Inferior parietal cortex (tissue), 1 donor: ENCODE measurements around the gene PAPPA.

Experiments
- DNase-seq: peaks from one replicate; pipeline ENCODE4 v3.0.0-alpha.2; 2016; ENCODE audit errors: extremely low spot score

PAPPA gene

DNA sequence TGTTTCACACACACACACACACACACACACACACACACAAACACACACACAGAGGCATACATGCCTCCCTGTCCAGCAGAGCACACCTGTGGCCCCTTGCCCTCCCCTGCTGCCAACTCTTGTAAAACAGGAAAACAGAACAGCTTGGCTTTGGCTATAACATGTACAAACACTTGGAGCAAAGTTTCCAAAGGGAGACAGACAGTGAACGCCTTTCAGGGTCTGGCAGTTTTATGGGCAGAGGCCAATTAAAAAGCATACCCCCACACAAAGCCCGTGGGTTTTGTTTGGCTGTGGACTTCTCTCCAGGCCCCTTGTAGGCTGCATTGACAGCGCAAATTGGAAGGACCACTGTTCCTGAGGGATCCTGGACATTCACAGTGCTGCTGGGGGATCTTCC, 265.6 kb downstream of the PAPPA start:
- DNase-seq: no peak

DNA sequence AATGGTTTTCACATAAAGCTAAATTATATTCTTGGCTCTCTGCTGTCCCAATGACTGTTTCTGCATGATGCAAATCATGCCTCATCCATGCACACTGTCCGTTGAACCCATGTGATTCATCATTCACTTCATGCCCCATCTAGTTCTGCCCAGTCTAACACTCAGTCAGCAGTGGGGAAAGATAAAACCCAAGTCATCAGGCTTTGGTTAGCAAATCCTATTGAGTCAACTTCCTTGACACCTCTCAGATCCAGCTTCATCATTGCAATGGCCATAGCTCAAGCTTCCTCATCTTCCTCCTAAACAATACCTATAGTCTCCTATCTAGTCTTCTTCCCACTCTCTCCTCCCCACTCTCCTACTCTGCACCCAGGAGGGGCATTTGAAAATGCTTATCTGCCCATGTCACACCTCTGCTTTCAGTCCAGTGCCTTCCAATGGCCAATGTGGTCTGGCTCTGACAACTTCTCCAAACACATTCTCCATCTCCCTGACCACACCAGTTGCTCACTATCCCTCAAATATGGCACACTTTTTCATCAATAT, 267.5 kb downstream of the PAPPA start:
- no peak for DNase-seq

DNA sequence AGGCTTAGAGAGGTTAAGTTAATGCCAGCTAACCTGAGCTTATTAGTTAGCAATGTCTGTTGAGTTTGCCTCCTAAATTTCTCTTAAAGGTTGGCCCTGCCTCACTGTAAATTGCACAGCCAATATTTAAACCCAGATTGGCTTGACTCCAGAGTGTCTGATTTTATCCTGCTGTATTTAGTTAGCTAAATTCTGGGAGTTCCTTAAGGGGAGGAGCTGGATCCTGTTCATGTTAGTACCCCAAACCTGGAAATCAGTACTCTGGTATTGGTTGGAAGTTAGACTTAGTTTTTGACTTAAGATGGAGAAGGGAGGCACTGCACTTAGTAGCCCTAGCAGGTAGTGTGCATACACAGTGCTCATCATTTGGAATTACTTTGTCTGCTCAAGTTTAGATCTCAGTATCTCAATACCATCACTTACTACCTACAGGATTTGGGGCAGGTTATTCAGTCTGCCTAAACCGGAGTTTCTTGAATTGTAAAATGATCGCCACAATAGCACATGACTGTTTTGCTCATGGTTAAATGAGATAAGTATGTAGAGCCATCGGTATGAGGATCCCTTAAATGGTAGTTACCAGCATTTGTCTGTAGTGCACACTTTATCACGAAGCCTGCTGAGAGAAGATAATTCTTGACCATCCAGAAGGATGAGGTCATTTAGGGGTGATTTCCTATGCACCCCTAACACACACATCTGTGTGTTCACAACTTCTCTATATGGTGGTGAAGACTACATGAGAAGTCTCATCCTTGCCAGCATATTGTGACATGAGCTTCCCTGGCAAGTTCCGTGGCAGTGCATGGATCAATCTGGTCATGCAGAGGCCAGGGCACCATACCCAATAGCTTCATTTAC, 268.8 kb downstream of the PAPPA start:
- DNase-seq: peak; percentile 5

DNA sequence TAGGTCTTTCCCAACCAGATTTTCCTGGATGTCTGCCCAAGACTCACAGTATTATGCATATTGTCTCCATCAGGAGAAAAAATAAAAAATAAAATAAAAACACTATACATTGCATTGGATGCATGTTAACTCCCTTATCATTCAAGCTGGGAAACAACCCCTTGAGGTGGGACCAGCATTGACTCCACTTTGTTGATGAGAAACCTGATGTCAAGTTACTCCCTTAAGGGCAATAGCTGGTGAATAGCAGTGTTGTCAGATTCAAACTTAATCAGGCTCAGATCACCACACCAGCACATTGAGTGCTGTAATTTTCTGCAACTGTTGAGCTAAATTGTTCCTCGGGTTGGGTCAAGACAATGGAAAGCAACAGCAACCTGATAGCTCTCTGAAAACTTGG, 269.6 kb downstream of the PAPPA start:
- DNase-seq: no peak

DNA sequence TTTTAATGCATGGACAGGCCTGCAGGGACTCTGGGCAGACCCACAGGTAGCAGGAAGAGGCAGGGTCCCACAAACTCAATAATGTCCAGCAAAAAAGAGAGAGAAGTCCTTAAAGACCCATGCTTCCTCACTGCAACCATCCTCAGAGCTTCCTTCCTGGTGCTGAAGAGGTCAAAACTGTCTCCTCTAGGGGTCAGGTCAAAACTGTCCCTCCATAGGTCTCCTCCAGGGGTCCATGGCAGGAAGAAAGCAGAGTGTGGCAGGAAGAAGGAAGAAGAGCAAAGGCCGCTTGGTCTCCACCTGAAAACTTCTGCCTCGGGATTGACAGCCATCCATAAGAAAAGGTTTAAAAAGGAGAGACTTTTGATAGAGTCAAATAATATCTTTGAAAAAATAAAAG, 271.7 kb downstream of the PAPPA start:
- DNase-seq: no peak

DNA sequence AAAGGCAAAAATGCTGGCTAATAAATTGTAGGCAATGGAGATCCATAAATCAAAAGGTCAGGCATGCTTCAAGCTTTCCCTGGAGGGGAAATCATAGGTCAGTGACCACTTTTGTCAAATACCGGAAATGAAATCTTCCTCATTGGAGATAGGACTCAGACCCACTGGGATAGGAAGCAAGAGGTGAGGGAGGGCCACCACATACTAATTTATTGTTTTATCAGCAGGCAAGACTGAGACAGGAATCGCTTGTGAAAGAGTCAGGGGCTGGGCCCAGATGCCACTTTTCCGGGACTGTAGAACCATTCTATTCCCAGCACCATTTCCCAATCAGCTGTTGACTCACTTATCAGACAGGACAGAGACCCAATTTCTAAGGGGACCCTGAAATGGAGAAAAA, 277.3 kb downstream of the PAPPA start:
- DNase-seq: no peak

DNA sequence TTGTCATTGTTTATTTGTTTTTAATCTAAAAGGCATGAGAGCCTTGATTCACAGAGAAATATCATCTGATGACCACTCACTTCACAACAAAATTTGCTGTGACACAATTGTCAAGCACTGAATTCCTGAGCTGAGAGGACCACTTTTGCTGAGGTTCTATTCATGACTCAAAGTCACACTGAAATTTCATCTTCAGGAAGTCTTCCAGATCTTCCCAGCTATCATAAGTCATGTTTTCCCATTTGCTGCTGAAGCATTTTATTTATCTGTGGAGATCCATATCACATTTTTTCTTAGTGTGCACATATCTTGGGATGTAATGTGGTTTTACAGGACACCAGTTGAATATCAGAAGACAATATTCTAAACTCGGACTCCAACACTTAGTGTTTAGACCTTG, 278.5 kb downstream of the PAPPA start:
- no peak for DNase-seq

DNA sequence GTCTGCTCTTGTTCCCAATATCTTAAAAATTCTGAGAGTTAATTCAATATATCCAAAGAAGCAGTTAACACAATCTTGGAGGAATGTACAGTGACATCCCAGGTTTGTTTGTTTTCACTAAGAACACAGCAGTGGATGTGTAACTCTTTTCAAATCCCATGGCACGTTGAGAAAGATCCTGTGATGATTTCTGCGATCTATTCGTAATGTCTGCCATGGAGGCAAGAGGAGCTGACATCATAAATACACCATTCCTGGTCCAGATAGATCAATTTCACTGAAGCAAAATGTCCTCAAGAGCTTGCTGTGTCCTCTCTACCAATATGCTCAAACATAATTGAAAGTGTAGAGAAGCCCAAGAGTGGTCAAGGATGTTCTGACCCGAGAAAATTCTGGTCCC, 280.7 kb downstream of the PAPPA start:
- DNase-seq: no peak

DNA sequence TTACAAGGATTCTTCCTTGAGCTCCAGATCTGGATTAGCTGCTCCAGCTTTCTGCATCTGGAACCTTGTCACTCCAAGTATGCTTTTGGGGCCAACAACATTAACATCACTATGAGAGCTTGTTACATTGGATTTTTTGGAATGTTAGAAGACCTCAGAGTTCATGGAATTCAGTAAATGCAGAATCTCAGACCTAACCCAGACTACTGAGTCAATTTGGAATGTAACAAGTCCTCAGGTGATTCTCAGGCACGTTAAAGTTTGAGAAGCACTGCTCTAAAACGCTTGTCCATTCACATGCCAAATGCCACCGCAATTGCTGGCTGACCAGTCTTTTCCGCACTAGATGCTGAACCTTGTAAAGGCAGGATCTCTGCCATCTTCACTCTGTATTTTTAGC, 282.1 kb downstream of the PAPPA start:
- no peak for DNase-seq

DNA sequence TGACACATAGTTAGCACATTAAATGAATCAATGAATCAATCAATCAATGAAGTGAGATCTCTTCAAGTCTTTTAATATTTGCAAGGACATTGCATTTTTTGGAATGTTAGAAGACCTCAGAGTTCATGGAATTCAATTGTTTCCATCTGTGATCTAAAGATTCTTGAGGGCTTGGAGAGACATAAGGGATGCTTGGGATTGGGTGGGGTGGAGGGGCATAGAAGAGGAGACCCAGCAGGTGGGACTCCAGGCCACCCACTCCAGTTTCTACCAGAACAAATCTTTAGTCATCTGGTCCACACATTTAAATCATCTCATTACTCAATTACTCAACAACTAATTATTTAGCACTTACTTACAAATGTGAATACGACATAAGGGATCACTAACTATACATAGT, 282.5 kb downstream of the PAPPA start:
- no peak for DNase-seq

DNA sequence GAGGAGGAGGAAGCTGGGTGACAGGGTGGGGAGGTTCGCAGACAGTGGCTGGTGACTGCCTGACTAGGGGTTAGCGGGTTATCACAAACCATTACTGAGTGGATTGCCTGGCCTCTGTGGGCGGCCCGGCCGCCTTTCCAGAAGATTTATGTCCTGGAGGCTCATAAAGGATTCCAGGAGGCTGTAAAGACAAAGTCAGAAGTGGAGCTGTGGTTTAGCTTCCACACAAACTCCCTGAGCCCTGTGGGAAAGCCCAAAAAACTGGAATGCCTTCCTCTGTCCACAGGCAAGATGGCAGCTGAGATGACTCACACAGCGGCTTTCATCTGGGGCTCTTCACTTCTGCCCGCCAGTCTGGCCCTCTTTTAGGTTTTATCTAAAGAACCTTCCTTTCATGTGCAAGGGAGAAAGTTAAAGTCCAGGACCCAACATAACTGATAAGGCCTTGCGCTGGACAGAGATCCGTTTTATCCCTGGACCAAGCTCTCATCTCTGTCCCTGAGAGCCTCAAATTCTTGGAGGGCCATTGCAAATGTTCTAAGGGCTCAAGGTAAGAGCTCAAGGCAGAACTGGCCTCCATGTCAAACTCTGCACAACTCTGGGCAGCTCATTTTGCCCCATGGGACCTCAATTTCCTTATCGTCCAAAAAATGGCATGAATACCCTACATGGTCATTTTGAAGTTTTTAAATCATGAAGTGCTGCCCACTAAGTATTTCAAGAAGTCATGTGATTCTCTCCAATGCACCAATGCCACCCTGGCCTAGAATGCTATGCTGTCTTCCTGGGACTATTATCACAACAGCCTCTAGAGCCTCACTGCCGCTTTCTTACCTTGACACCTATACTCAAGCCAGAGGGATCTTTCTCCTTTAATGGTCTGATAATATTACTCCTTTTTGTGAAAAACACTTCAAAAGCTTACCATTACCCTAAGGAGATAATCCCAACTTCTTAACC, 284.1 kb downstream of the PAPPA start:
- no peak for DNase-seq

DNA sequence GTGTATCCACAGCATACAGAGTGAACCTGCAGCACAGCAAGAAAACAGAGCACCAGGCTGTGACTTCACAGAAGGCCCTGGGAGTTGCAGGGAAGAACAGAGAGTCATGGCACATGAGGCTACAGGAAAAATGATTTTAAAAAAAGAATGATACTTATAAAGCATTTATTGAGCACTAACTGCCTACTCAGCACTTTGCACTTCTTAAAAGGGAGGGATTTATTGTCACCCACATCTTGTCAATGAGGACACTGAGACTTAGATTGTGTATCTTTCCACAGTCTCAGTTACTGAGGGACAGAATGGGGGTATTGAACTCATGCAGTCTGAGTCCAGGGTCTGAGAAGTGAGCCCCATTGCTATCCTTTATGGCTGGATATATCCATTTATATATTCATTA, 288.9 kb downstream of the PAPPA start:
- no peak for DNase-seq

DNA sequence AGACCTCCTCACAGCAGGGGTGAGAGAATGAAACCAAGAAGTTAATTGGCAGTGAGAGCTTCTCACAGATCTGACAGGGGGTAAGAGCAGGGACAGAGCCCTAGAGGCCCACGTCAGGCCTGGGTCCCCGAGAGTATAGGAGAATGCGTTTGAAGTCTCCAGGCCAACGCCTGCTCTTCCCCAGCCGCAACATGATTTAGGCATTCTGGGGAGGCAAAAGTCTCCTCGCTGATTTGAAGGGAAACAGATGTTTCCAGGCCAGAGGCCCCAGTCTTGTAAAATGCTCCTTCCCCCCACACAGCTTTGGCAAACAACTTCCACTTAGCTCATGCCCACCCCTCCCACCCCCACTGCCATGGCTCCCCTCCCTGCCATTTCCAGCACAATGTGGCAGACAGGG, 294.3 kb downstream of the PAPPA start:
- DNase-seq: no peak

DNA sequence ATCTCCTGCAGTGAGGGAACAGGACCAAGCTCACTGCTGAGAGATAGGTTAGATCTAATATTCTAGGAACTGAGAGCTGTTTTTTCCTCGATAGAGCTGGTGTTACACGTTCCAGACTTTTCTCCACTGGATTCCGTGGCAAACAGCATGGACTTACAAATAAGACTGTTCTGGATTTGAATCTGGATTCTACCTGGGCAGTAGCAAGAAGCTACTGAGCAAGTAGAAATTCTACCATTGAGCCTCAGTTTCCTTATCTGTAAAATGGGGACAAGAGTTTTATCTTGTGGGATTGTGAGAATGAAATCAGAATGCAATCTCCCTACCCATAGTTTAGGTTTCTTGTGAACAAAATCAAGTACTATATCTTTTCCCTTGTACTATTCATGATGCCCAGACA, 294.8 kb downstream of the PAPPA start:
- no peak for DNase-seq

DNA sequence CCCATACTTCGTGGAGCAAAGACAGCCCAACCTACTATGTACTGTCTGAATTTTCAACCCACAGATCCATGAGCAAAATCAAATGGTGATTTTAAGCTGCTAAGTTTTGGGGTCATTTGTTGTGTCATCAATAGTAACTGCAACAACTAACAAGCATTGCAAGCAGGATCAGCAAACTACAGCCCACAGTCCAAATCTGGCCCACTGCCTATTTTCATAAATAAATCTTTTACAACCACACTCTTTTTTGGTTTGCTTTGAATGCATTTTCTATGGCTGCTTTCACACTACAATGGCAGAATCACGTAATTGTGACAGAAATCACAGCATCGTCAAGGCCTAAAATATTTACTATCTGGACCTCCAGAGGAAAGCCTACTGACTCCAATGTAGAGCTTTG, 296.4 kb downstream of the PAPPA start:
- DNase-seq: no peak

DNA sequence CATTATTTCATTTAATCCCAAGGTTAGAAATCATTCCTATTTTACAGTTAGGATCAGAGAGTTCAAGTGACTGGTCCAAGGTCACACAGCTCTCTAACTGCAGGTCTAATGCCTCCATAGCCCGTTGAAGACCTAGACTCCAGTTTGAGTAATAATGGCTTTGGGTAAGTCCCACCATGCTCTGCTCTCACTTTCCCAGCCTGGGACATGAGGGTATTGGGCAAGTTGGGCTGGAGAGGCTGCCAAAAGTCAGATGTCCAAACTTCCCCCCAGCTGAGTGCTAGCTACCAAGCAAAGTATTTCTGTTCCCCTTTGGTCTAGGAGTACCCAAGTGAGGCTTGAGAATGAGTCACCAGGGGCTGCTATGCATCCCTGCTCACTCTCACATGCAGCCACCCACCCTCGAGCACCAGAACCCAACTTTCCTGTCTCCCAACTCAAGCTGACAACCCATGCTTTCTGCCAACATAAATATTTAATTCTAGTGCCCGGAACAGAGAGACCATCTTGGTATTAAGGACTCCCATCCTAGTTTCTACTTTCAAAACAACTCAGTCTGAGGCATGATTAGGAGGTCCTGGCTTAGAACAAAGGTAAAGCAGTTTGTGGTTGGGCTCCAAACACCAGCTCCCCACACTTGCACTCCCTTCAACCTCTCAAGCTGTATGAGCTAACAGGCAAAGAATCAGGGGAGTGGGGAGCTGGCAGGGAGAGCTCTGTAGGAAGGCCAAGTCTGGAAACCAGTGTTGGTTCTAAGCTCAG, 297.0 kb downstream of the PAPPA start:
- no peak for DNase-seq

DNA sequence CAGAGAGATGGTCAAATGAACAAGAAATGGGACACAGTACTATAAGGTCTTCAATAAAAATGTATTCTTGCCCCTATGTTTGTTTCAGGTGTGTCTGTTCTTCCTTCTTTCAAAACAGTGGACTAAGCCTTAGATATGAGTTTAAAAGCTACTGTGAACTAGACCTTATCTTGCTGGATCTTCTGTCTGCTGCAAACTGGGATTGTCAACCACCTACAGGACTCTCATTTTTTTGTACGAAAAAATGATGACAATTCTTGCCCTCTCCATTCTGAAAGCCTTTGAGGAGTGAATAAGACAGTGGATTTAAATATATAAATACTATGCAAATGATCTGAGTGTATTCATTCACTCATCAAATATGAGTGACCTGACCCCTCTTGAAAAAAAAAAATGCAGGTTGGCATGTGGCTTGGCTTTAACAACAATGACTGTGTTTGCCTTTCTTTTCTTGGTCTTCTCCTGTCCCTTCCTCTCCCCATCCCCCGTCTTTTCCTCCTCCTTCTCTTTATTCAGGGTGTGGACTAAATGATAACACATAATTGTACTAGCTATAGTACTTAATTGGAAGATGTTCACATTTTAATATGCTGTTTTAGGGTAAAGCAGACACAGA, 298.0 kb downstream of the PAPPA start:
- no peak for DNase-seq
